CD4-positive, CD25-positive, alpha-beta regulatory T cell (primary cell): ENCODE data around the gene MAT2A. TPM values are rescaled to one million over a fixed set of nuclear protein-coding genes. Genes with fewer than 3 reads are reported as not detected.

Source experiments
- ATAC-seq, 2 donors: fragments of 150-1000 bp; cut with Tn5 transposase; one replicate each; pipeline ENCODE4 v1.10.0; 2021; ENCODE audit warnings: low read depth in 2 of 2, moderate number of reproducible peaks in 2 of 2, moderate library complexity in 1 of 2
- DNase-seq, 3 donors: peaks; one replicate each; pipeline versions ENCODE4 v3.0.0 to v3.0.0-alpha.2; 2012 to 2022; ENCODE audit warnings: mixed read lengths in 1 of 3
- H3K27ac ChIP-seq: one replicate; pipeline ENCODE4 v1.7.0; 2013; ENCODE audit warnings: mild to moderate bottlenecking, low read length; ENCODE audit not compliant: insufficient read depth, poor library complexity, severe bottlenecking
- H3K27me3 ChIP-seq: one replicate; pipeline ENCODE4 v1.7.0; 2013; ENCODE audit warnings: low read length; ENCODE audit not compliant: control insufficient read depth, insufficient read depth
- H3K36me3 ChIP-seq: one replicate; pipeline ENCODE4 v1.7.0; 2013; ENCODE audit warnings: mild to moderate bottlenecking, low read length, moderate library complexity; ENCODE audit not compliant: control insufficient read depth, insufficient read depth
- H3K4me1 ChIP-seq: 2 replicates; pipeline ENCODE4 v1.7.0; 2013; ENCODE audit warnings: mild to moderate bottlenecking, low read length; ENCODE audit not compliant: insufficient read depth, control insufficient read depth, poor library complexity, severe bottlenecking
- H3K4me3 ChIP-seq: one replicate; pipeline ENCODE4 v1.7.0; 2013; ENCODE audit warnings: low read depth, mild to moderate bottlenecking, low read length, moderate library complexity
- H3K9me3 ChIP-seq, 2 experiments: 1 replicate in 1 of 2; 2 replicates in 1 of 2; pipeline ENCODE4 v1.7.0; 2013; ENCODE audit warnings: low read length in 2 of 2, mild to moderate bottlenecking in 1 of 2, moderate library complexity in 1 of 2; ENCODE audit not compliant: control insufficient read depth in 2 of 2
- H3K27ac Mint-ChIP-seq, 3 donors: one replicate each; pipeline ENCODE4 v1.8.0; 2020 to 2022; ENCODE audit warnings: mild to moderate bottlenecking in 3 of 3, mixed read lengths in 3 of 3, moderate library complexity in 2 of 3
- H3K27me3 Mint-ChIP-seq: one replicate; pipeline ENCODE4 v1.8.0; 2022; ENCODE audit warnings: mild to moderate bottlenecking, mixed read lengths
- H3K36me3 Mint-ChIP-seq: one replicate; pipeline ENCODE4 v1.8.0; 2020; ENCODE audit warnings: mixed read lengths
- H3K4me1 Mint-ChIP-seq, 4 donors: one replicate each; pipeline ENCODE4 v1.8.0; 2020 to 2022; ENCODE audit warnings: mixed read lengths in 4 of 4, mild to moderate bottlenecking in 1 of 4
- H3K4me3 Mint-ChIP-seq, 4 donors: one replicate each; pipeline ENCODE4 v1.8.0; 2020 to 2022; ENCODE audit warnings: mild to moderate bottlenecking in 4 of 4, mixed read lengths in 4 of 4, moderate library complexity in 3 of 4
- H3K9me3 Mint-ChIP-seq, 7 donors: one replicate each; pipeline ENCODE4 v1.8.0; 2020 to 2022; ENCODE audit warnings: mixed read lengths in 7 of 7, mild to moderate bottlenecking in 3 of 7, moderate library complexity in 2 of 7
- polyA plus RNA-seq, 4 donors: library from polyadenylated mRNA; unstranded; fragments of 300-500 nt; fragmentation: Illumina TruSeq; gene quantifications; one replicate each; pipeline ENCODE4 v1.2.3, GENCODE V29; 2021
- total RNA-seq: library from RNA; stranded (reverse); gene quantifications from one replicate; pipeline ENCODE4 v1.2.3, GENCODE V29; 2022

Gene MAT2A
- total and polyA plus RNA-seq, 5 donors from 2014 or later = 82.2 to 141 (median 109) TPM

- peak overlapping the region in 1 of 4 donors; percentile 39 for H3K4me3 Mint-ChIP-seq
- no peaks in the 10 kb centered on the region for H3K27me3 ChIP-seq
- no peaks in the 10 kb centered on the region for H3K36me3 Mint-ChIP-seq
- H3K27ac Mint-ChIP-seq = no peak overlapping the region
- H3K27ac ChIP-seq = no peak overlapping the region
- no peaks in the 10 kb centered on the region for H3K4me1 ChIP-seq
- peaks cover 3% of the 10 kb centered on the region for H3K27me3 Mint-ChIP-seq
- H3K9me3 Mint-ChIP-seq = peaks cover 0 to 2% (median 0%) of the 10 kb centered on the region in 7 donors
- H3K36me3 ChIP-seq = no peaks in the 10 kb centered on the region
- H3K4me3 ChIP-seq = no peak overlapping the region
- peaks cover 2 to 7% (median 5%) of the 10 kb centered on the region in 4 donors for H3K4me1 Mint-ChIP-seq
- DNase-seq (no peak), ATAC-seq (no peak)
- no peaks in the 10 kb centered on the region for H3K9me3 ChIP-seq
Measured at GRCh38 chr2:85503851-85504777, 34.9 kb upstream of the MAT2A start.

GRCh38 chr2:85504778-85505261 lies 34.1 kb upstream of the MAT2A start:
- Mint-ChIP-seq H3K9me3 (peaks cover 0 to 2% (median 0%) of the 10 kb centered on the region in 7 donors), H3K36me3 (peaks cover 2% of the 10 kb centered on the region), H3K4me3 (no peak overlapping the region), H3K4me1 (peaks cover 2 to 7% (median 5%) of the 10 kb centered on the region in 4 donors), H3K27ac (no peak overlapping the region), H3K27me3 (no peaks in the 10 kb centered on the region)
- Histone ChIP-seq H3K4me1 (no peaks in the 10 kb centered on the region), H3K27ac (no peak overlapping the region), H3K4me3 (no peak overlapping the region), H3K27me3 (no peaks in the 10 kb centered on the region), H3K36me3 (no peaks in the 10 kb centered on the region), H3K9me3 (no peaks in the 10 kb centered on the region)
- DNase-seq (no peak), ATAC-seq (no peak)

GRCh38 chr2:85505551-85506238 lies 33.3 kb upstream of the MAT2A start:
- no peaks in the 10 kb centered on the region for H3K9me3 ChIP-seq
- H3K4me3 Mint-ChIP-seq = no peak overlapping the region

GRCh38 chr2:85506768-85507181 lies 32.2 kb upstream of the MAT2A start:
- H3K27ac ChIP-seq = no peak overlapping the region
- Mint-ChIP-seq H3K27ac (no peak overlapping the region), H3K9me3 (peaks cover 0 to 2% (median 0%) of the 10 kb centered on the region in 7 donors), H3K27me3 (no peaks in the 10 kb centered on the region), H3K36me3 (peaks cover 3% of the 10 kb centered on the region), H3K4me1 (peaks cover 0 to 4% (median 3%) of the 10 kb centered on the region in 4 donors), H3K4me3 (no peak overlapping the region)
- no peak overlapping the region for H3K4me3 ChIP-seq
- no peaks in the 10 kb centered on the region for H3K27me3 ChIP-seq
- no peak for ATAC-seq
- no peak for DNase-seq
- H3K36me3 ChIP-seq = no peaks in the 10 kb centered on the region
- H3K4me1 ChIP-seq = no peaks in the 10 kb centered on the region
- no peaks in the 10 kb centered on the region for H3K9me3 ChIP-seq

More at GRCh38 chr2:85505551-85506238, 33.3 kb upstream of the MAT2A start:
- Histone ChIP-seq H3K27me3 (no peaks in the 10 kb centered on the region), H3K4me3 (no peak overlapping the region), H3K4me1 (no peaks in the 10 kb centered on the region), H3K27ac (no peak overlapping the region), H3K36me3 (no peaks in the 10 kb centered on the region)
- Mint-ChIP-seq H3K9me3 (peaks cover 0 to 2% (median 0%) of the 10 kb centered on the region in 7 donors), H3K27me3 (no peaks in the 10 kb centered on the region), H3K4me1 (peaks cover 2 to 5% (median 4%) of the 10 kb centered on the region in 4 donors), H3K36me3 (peaks cover 3% of the 10 kb centered on the region), H3K27ac (no peak overlapping the region)
- no peak for ATAC-seq
- no peak for DNase-seq

GRCh38 chr2:85511008-85511811 lies 27.8 kb upstream of the MAT2A start:
- no peaks in the 10 kb centered on the region for H3K36me3 ChIP-seq
- peaks cover 5% of the 10 kb centered on the region for H3K27me3 Mint-ChIP-seq
- no peaks in the 10 kb centered on the region for H3K4me1 Mint-ChIP-seq
- H3K27ac ChIP-seq = no peak overlapping the region
- no peaks in the 10 kb centered on the region for H3K4me1 ChIP-seq
- no peak for ATAC-seq
- no peaks in the 10 kb centered on the region for H3K27me3 ChIP-seq
- no peaks in the 10 kb centered on the region for H3K9me3 Mint-ChIP-seq
- no peak overlapping the region for H3K4me3 Mint-ChIP-seq
- no peak overlapping the region for H3K4me3 ChIP-seq
- H3K27ac Mint-ChIP-seq = peak overlapping the region in 1 of 3 donors; percentile 8
- peaks cover 3% of the 10 kb centered on the region for H3K36me3 Mint-ChIP-seq
- DNase-seq = no peak
- H3K9me3 ChIP-seq = no peaks in the 10 kb centered on the region

GRCh38 chr2:85514323-85514722 lies 24.6 kb upstream of the MAT2A start:
- H3K9me3 ChIP-seq = no peaks in the 10 kb centered on the region
- H3K4me1 Mint-ChIP-seq = no peaks in the 10 kb centered on the region
- DNase-seq (no peak), ATAC-seq (no peak)
- peaks cover 0 to 2% (median 0%) of the 10 kb centered on the region in 7 donors for H3K9me3 Mint-ChIP-seq
- peaks cover 5% of the 10 kb centered on the region for H3K27me3 Mint-ChIP-seq
- H3K36me3 Mint-ChIP-seq = peaks cover 3% of the 10 kb centered on the region
- no peak overlapping the region for H3K4me3 ChIP-seq
- no peaks in the 10 kb centered on the region for H3K4me1 ChIP-seq
- no peak overlapping the region for H3K27ac ChIP-seq
- H3K4me3 Mint-ChIP-seq = no peak overlapping the region
- H3K27me3 ChIP-seq = no peaks in the 10 kb centered on the region
- no peaks in the 10 kb centered on the region for H3K36me3 ChIP-seq
- no peak overlapping the region for H3K27ac Mint-ChIP-seq

GRCh38 chr2:85516653-85517389 lies 22.1 kb upstream of the MAT2A start:
- Mint-ChIP-seq H3K4me1 (no peaks in the 10 kb centered on the region), H3K9me3 (peaks cover 0 to 2% (median 0%) of the 10 kb centered on the region in 7 donors), H3K27ac (no peak overlapping the region), H3K27me3 (peaks cover 5% of the 10 kb centered on the region), H3K4me3 (no peak overlapping the region), H3K36me3 (no peaks in the 10 kb centered on the region)
- Histone ChIP-seq H3K4me3 (no peak overlapping the region), H3K36me3 (no peaks in the 10 kb centered on the region), H3K9me3 (no peaks in the 10 kb centered on the region), H3K27me3 (no peaks in the 10 kb centered on the region), H3K4me1 (no peaks in the 10 kb centered on the region), H3K27ac (no peak overlapping the region)
- no peak for ATAC-seq
- no peak for DNase-seq
